CMK (cell line): Measurements from ENCODE around the gene XYLT1.
A peak's percentile ranks its signal among the peaks of the same experiment; 100 is the strongest.
"Not testable (repeated sequence)": the region's sequence is repeated elsewhere in the genome, so short reads cannot be mapped to it uniquely, and the experiment has no call there.

Experiments
- DNase-seq: peaks from one replicate; pipeline ENCODE4 v3.0.0-alpha.2; 2010; ENCODE audit warnings: low read depth

Gene XYLT1

GRCh38 chr16:17483351-17483750 is 12.6 kb upstream of the XYLT1 start:
- DNase-seq, result no peak

GRCh38 chr16:17482341-17482740 is 11.6 kb upstream of the XYLT1 start:
- not testable (repeated sequence) for DNase-seq

- no peak for DNase-seq
Observed at GRCh38 chr16:17481736-17482135, 11.0 kb upstream of the XYLT1 start.

GRCh38 chr16:17477260-17477545 is 6.4 kb upstream of the XYLT1 start:
- not testable (repeated sequence) for DNase-seq

GRCh38 chr16:17476414-17477259 is 5.9 kb upstream of the XYLT1 start:
- no peak for DNase-seq

GRCh38 chr16:17475104-17475503 is 4.3 kb upstream of the XYLT1 start:
- DNase-seq, result no peak

- no peak for DNase-seq
Observed at GRCh38 chr16:17474572-17474971, 3.8 kb upstream of the XYLT1 start.

GRCh38 chr16:17474037-17474436 is 3.3 kb upstream of the XYLT1 start:
- peak; percentile 84 for DNase-seq

- DNase-seq, result no peak
Observed at GRCh38 chr16:17471719-17472461, 1.1 kb upstream of the XYLT1 start.

GRCh38 chr16:17470182-17470907 is 415 bp downstream of the XYLT1 start:
- no peak for DNase-seq

- DNase-seq, result no peak
Observed at GRCh38 chr16:17469741-17470181, 999 bp downstream of the XYLT1 start.

- DNase-seq, result no peak
Observed at GRCh38 chr16:17469011-17469740, 1.6 kb downstream of the XYLT1 start.

GRCh38 chr16:17468611-17469010 is 2.1 kb downstream of the XYLT1 start:
- DNase-seq, result no peak

GRCh38 chr16:17467923-17468540 is 2.7 kb downstream of the XYLT1 start:
- no peak for DNase-seq

GRCh38 chr16:17466876-17467275 is 3.9 kb downstream of the XYLT1 start:
- DNase-seq, result no peak

GRCh38 chr16:17465460-17465859 is 5.3 kb downstream of the XYLT1 start:
- DNase-seq, result no peak

GRCh38 chr16:17463335-17463734 is 7.4 kb downstream of the XYLT1 start:
- no peak for DNase-seq

GRCh38 chr16:17461951-17462729 is 8.6 kb downstream of the XYLT1 start:
- DNase-seq, result no peak

GRCh38 chr16:17460890-17461289 is 9.9 kb downstream of the XYLT1 start:
- no peak for DNase-seq

GRCh38 chr16:17459903-17460521 is 10.7 kb downstream of the XYLT1 start:
- DNase-seq, result no peak
